Measurements from ENCODE around the gene SPOCK3.

SPOCK3 gene

DNA sequence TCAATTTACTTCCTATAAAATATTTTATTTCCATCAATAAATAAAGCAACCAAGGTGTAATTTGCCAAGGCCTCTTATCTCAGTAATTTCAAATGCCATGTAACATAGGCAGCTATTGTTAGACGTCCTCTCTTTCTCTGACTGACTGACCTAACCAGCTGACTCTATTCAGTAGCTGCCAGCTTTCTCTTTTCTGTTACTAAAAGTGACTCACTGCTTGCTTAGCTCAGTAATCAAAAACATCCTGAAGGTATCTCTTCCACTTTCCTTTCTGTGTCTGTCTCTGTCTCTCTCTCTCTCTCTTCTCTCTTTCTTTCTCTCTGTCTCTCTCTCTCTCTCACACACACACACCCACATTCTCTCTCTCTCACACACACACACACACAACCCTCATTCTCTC lies 134.2 kb downstream of the SPOCK3 start:
- TF ChIP-seq POLR2AphosphoS5 (IDR thresholded peaks at IDR 0.05; ENCODE audit: low read depth, low read length) (no peak), POU2F2 (IDR thresholded peaks at IDR 0.05; ENCODE audit: low read depth, low read length) (no peak), POLR2A (IDR thresholded peaks at IDR 0.05; ENCODE audit: low read depth, low read length) (no peak), TAF1 (IDR thresholded peaks at IDR 0.05; ENCODE audit: low read depth, low read length) (no peak), PAX5 (IDR thresholded peaks at IDR 0.05; ENCODE audit: insufficient read depth, low read length, severe bottlenecking) (no peak), SPI1 (IDR thresholded peaks at IDR 0.05; ENCODE audit: low read depth, low read length) (no peak)

DNA sequence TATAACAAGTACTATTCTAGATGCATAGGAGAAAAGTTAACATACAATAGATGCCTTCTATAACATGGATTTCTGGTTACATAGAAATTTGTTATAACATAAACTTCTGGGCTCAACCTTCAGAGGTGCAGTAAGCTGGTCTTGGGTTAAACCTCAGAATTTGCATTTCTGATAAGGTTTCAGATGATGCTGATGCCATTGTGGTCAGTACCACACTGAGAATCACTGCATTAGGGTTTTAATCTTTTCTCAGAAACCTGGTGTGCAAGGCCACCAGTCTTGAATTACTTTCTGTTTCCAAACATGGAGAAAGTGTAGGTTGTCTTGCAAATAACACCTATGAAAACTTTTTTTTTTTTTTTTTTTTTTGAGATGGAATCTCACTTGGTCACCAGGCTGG lies 146.2 kb downstream of the SPOCK3 start:
- no peak for DNase-seq (ENCODE audit: insufficient read length, low spot score)
- no peak for TF ChIP-seq POLR2AphosphoS5 (IDR thresholded peaks at IDR 0.05; ENCODE audit: low read depth, low read length)
- TF ChIP-seq SPI1 (IDR thresholded peaks at IDR 0.05; ENCODE audit: low read depth, low read length): no peak
- TF ChIP-seq PAX5 (IDR thresholded peaks at IDR 0.05; ENCODE audit: insufficient read depth, low read length, severe bottlenecking): no peak
- 0 out of 2 replicates have a peak, but pooled peaks have one; percentile 60 for TF ChIP-seq POU2F2 (IDR thresholded peaks at IDR 0.05; ENCODE audit: low read depth, low read length)
- TF ChIP-seq POLR2A (IDR thresholded peaks at IDR 0.05; ENCODE audit: low read depth, low read length): no peak
- TF ChIP-seq TAF1 (IDR thresholded peaks at IDR 0.05; ENCODE audit: low read depth, low read length): no peak
- FAIRE-seq: no peak

More for the DNA sequence above, 134.2 kb downstream of the SPOCK3 start:
- DNase-seq (ENCODE audit: insufficient read length, low spot score): no peak
- FAIRE-seq: no peak

DNA sequence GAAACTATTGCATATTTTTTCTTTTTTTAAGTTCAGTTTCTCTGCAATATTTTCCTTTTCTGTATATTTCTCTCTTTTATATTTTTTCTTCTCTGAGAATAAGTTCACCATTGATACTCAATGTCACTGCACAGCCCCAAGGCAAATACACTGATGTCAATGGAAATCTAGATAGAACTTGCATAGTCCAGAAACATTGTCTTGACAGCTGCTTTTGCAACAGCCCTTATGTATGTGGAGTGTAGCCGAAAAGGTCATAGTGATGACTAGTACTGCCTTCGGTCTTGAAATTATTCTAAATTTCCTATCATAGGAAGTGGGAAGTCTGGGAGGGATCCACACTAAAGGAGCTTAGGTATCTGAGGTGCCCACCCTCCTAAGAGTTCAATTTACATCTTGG lies 150.0 kb downstream of the SPOCK3 start:
- no peak for TF ChIP-seq TAF1 (IDR thresholded peaks at IDR 0.05; ENCODE audit: low read depth, low read length)
- TF ChIP-seq POLR2A (IDR thresholded peaks at IDR 0.05; ENCODE audit: low read depth, low read length): no peak
- TF ChIP-seq POU2F2 (IDR thresholded peaks at IDR 0.05; ENCODE audit: low read depth, low read length): no peak
- TF ChIP-seq PAX5 (IDR thresholded peaks at IDR 0.05; ENCODE audit: insufficient read depth, low read length, severe bottlenecking): no peak
- no peak for TF ChIP-seq SPI1 (IDR thresholded peaks at IDR 0.05; ENCODE audit: low read depth, low read length)
- no peak for TF ChIP-seq POLR2AphosphoS5 (IDR thresholded peaks at IDR 0.05; ENCODE audit: low read depth, low read length)
- DNase-seq (ENCODE audit: insufficient read length, low spot score) (no peak), FAIRE-seq (no peak)

DNA sequence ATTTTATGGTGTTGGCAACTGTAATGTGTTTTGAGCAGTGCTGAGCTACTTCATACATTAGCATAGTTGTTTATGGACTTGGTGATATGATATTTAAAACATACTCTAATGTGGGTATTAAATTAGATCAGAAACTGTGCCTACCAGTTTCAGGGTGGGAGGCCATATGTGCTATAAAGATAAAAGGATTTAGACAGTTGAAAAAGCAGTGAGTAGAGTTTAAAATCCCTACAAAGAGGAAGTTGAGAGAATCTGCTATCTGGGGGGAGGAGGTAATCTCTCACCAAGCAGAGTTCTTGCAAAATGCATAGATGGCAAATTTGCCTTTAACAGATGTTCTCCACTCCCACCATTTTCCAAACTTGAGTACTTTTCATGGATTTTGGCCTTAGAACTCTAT lies 154.5 kb downstream of the SPOCK3 start:
- FAIRE-seq (no peak), DNase-seq (ENCODE audit: insufficient read length, low spot score) (no peak)
- TF ChIP-seq PAX5 (IDR thresholded peaks at IDR 0.05; ENCODE audit: insufficient read depth, low read length, severe bottlenecking) (no peak), POU2F2 (IDR thresholded peaks at IDR 0.05; ENCODE audit: low read depth, low read length) (no peak), POLR2A (IDR thresholded peaks at IDR 0.05; ENCODE audit: low read depth, low read length) (no peak), TAF1 (IDR thresholded peaks at IDR 0.05; ENCODE audit: low read depth, low read length) (no peak), SPI1 (IDR thresholded peaks at IDR 0.05; ENCODE audit: low read depth, low read length) (no peak), POLR2AphosphoS5 (IDR thresholded peaks at IDR 0.05; ENCODE audit: low read depth, low read length) (no peak)

DNA sequence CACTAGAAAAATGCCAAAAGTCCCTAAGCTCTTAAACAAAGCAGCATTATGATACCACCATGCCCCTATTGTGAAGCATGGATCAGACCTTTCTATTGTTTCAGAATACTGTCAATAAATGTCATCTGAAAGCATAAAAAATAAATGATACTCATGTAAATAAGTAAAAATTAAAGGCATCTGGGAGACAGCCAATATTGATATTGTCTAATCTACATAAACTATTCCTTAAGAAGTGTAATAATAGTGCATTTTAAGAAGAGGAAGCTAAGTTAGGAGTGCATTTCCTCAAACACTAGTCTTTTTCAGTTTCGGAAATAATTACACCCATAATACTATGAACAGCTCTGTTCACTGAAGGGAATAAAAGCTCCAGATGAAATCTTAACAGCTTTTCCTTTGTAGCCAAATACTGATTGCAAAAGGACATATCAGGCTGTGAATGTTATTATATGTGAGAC lies 181.6 kb downstream of the SPOCK3 start:
- FAIRE-seq (no peak), DNase-seq (ENCODE audit: insufficient read length, low spot score) (no peak)

DNA sequence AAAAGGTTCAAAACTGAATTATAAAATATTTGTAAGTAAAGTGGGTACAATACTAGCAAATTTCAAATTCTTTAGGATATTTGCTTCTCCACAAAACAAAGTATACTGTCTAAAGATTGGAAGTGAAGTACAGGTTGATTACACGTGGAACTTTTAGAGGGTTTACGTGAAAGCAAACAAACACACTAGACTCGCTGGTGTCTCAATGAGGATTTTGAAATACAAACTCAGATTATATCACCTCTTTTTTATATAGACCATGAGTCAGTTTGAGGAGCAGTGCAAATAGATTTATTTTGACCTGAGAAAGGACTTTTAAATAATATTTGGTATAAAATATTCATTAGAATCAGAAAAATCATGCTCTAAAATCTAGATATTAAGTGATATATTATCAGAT lies 185.0 kb downstream of the SPOCK3 start:
- TF ChIP-seq POLR2A (IDR thresholded peaks at IDR 0.05; ENCODE audit: low read depth, low read length) (no peak), POU2F2 (IDR thresholded peaks at IDR 0.05; ENCODE audit: low read depth, low read length) (no peak), SPI1 (IDR thresholded peaks at IDR 0.05; ENCODE audit: low read depth, low read length) (no peak), TAF1 (IDR thresholded peaks at IDR 0.05; ENCODE audit: low read depth, low read length) (no peak), POLR2AphosphoS5 (IDR thresholded peaks at IDR 0.05; ENCODE audit: low read depth, low read length) (no peak), PAX5 (IDR thresholded peaks at IDR 0.05; ENCODE audit: insufficient read depth, low read length, severe bottlenecking) (no peak)
- no peak for DNase-seq (ENCODE audit: insufficient read length, low spot score)
- no peak for FAIRE-seq

More for the DNA sequence above, 181.6 kb downstream of the SPOCK3 start:
- TF ChIP-seq POLR2AphosphoS5 (IDR thresholded peaks at IDR 0.05; ENCODE audit: low read depth, low read length) (no peak), POLR2A (IDR thresholded peaks at IDR 0.05; ENCODE audit: low read depth, low read length) (no peak), PAX5 (IDR thresholded peaks at IDR 0.05; ENCODE audit: insufficient read depth, low read length, severe bottlenecking) (no peak), SPI1 (IDR thresholded peaks at IDR 0.05; ENCODE audit: low read depth, low read length) (no peak), POU2F2 (IDR thresholded peaks at IDR 0.05; ENCODE audit: low read depth, low read length) (no peak), TAF1 (IDR thresholded peaks at IDR 0.05; ENCODE audit: low read depth, low read length) (no peak)

DNA sequence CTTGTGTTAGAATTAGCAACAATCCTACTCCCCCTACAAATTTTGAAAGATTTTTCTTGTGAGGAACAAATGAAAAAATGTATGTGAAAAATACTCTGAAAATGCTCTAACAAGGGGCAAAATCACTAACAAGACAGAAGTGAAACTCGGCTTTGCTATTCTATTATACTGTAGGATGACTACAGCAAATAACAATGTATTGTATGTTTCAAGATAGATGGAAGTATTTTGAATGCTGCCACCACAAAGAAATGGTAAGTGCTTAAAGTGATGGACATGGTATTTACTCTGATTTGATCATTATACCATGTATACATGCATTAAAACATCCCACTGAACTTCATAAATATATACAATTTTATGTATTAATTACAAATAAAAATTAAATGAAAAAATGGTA lies 192.8 kb downstream of the SPOCK3 start:
- FAIRE-seq: no peak
- no peak for TF ChIP-seq POLR2A (IDR thresholded peaks at IDR 0.05; ENCODE audit: low read depth, low read length)
- TF ChIP-seq SPI1 (IDR thresholded peaks at IDR 0.05; ENCODE audit: low read depth, low read length): no peak
- no peak for TF ChIP-seq TAF1 (IDR thresholded peaks at IDR 0.05; ENCODE audit: low read depth, low read length)
- no peak for TF ChIP-seq POU2F2 (IDR thresholded peaks at IDR 0.05; ENCODE audit: low read depth, low read length)
- TF ChIP-seq POLR2AphosphoS5 (IDR thresholded peaks at IDR 0.05; ENCODE audit: low read depth, low read length): no peak
- TF ChIP-seq PAX5 (IDR thresholded peaks at IDR 0.05; ENCODE audit: insufficient read depth, low read length, severe bottlenecking): no peak

DNA sequence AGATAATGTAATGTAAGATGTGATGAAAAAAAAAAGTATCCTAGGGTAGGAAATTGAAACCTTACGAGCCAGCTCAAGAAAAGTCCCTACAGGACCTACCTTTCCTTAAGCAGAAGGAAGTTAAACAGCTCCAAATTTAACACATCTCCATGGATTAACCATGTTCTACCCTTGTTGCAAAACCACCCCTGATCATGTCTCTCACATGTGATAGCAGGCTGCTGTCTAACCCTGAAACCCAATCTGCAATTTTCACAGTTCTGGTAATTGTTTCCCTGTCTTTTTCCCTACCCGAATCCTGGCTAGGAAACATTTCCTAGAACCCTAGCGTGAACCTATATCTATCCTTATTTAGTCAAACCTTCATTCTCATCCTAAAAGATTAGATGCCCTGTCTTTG lies 198.9 kb downstream of the SPOCK3 start:
- FAIRE-seq (no peak), DNase-seq (ENCODE audit: insufficient read length, low spot score) (no peak)
- no peak for TF ChIP-seq PAX5 (IDR thresholded peaks at IDR 0.05; ENCODE audit: insufficient read depth, low read length, severe bottlenecking)
- TF ChIP-seq POLR2A (IDR thresholded peaks at IDR 0.05; ENCODE audit: low read depth, low read length): no peak
- no peak for TF ChIP-seq TAF1 (IDR thresholded peaks at IDR 0.05; ENCODE audit: low read depth, low read length)
- TF ChIP-seq SPI1 (IDR thresholded peaks at IDR 0.05; ENCODE audit: low read depth, low read length): no peak
- no peak for TF ChIP-seq POU2F2 (IDR thresholded peaks at IDR 0.05; ENCODE audit: low read depth, low read length)
- no peak for TF ChIP-seq POLR2AphosphoS5 (IDR thresholded peaks at IDR 0.05; ENCODE audit: low read depth, low read length)

More for the DNA sequence above, 192.8 kb downstream of the SPOCK3 start:
- DNase-seq (ENCODE audit: insufficient read length, low spot score): no peak

DNA sequence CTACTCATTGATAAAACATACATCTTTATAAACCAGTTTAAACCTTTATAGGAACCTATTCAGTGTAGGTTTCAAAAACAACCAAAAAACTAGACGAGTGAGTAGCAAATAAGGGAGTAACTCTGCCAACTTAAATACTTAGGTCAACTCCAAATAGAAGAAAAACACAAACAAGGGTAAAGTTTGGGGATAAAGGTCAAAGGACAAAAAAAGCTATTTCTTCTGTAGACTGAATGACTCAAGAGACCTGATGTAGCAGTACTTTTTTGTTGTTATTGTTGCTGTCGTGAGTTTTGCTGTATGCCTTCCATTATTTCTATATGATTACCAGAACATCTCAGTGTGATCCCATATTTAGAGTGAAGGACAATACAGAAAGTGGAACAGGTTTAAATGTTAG lies 199.3 kb downstream of the SPOCK3 start:
- FAIRE-seq (no peak), DNase-seq (ENCODE audit: insufficient read length, low spot score) (no peak)
- TF ChIP-seq POLR2A (IDR thresholded peaks at IDR 0.05; ENCODE audit: low read depth, low read length) (no peak), POU2F2 (IDR thresholded peaks at IDR 0.05; ENCODE audit: low read depth, low read length) (no peak), SPI1 (IDR thresholded peaks at IDR 0.05; ENCODE audit: low read depth, low read length) (no peak), POLR2AphosphoS5 (IDR thresholded peaks at IDR 0.05; ENCODE audit: low read depth, low read length) (no peak), PAX5 (IDR thresholded peaks at IDR 0.05; ENCODE audit: insufficient read depth, low read length, severe bottlenecking) (no peak), TAF1 (IDR thresholded peaks at IDR 0.05; ENCODE audit: low read depth, low read length) (no peak)

DNA sequence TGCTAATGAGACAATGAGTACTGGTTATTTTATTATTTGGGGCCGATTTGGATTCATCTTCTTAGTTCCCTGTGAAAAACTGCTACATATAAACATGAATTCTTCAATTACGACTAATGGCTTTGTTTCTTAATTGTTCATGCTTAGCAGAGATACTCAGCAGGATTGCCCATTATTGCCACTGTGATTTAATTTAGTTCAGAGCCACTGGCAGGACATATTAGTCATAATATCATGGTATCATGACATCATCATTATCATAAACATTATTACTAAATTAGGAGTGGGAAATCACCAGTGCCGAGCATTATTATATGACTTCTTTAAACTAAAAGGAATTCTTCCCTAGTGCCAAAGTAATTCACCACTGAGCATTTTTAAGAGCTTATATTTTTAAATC lies 201.4 kb downstream of the SPOCK3 start:
- DNase-seq (ENCODE audit: insufficient read length, low spot score) (no peak), FAIRE-seq (no peak)
- TF ChIP-seq PAX5 (IDR thresholded peaks at IDR 0.05; ENCODE audit: insufficient read depth, low read length, severe bottlenecking): no peak
- TF ChIP-seq POU2F2 (IDR thresholded peaks at IDR 0.05; ENCODE audit: low read depth, low read length): no peak
- TF ChIP-seq POLR2AphosphoS5 (IDR thresholded peaks at IDR 0.05; ENCODE audit: low read depth, low read length): no peak
- TF ChIP-seq SPI1 (IDR thresholded peaks at IDR 0.05; ENCODE audit: low read depth, low read length): no peak
- TF ChIP-seq POLR2A (IDR thresholded peaks at IDR 0.05; ENCODE audit: low read depth, low read length): no peak
- TF ChIP-seq TAF1 (IDR thresholded peaks at IDR 0.05; ENCODE audit: low read depth, low read length): no peak

All from GM12891 (cell line).